HPDE6-E6E7 (cell line): ENCODE measurements around the gene TRAPPC2.
A peak's percentile ranks its signal among the peaks of the same experiment; 100 is the strongest.
"Not testable (repeated sequence)": the region's sequence is repeated elsewhere in the genome, so short reads cannot be mapped to it uniquely, and the experiment has no call there.

Experiments
- DNase-seq: peaks from one replicate; pipeline ENCODE4 v3.0.0; 2011; ENCODE audit warnings: missing footprints; ENCODE audit errors: extremely low spot score

The TRAPPC2 gene

DNA sequence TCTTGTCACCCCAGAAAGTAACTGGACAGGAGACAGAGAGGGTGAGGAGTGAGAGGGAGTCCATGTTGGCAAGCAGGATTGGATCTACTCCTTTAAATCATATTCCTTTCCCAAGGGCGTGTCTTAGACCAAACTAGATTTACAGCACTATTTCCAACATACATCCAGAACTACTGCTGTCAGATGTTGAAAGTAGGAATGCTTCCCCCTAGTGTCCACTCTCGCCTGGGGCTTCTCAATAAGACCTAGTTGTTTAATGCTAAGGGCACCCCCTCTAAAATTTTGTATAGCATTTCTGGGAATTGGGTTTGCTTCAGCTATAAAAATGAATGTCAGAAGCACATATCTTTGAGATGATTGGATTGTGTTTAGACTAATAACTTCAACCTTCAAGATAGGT, 13.4 kb upstream of the TRAPPC2 start:
- DNase-seq: peak; percentile 16

DNA sequence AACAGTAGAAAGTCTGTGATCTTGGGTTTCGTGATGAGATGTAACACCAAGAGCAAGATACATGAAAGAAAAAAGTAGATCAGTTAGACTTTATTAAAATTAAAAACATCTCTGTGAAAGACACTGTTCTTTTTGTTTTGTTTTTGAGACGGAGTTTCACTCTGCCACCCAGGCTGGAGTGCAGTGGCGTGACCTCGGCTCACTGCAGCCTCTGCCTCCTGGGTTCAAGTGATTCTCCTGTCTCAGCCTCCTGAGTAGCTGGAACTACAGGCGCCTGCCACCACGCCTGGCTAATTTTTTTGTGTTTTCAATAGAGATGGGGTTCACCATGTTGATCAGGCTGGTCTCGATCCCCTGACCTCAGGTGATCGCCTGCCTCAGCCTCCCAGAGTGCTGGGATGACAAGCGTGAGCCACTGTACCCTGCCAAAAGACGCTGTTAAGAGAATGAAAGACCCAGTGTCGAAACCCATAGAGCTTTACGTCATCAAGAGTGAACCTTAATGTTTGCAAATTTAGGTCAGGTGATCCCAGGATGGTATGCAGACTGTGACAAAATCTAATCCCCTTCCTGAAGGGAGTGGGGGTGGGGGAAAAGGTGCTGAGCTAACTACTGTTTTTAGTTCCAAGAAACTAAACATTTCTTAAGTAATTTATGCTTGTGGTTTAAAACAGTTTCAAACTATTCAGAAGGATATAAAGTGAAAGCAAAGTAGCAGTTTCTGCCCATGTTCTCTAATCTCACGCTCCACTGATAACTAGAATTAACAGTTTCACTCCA, 8.2 kb upstream of the TRAPPC2 start:
- DNase-seq: no peak

DNA sequence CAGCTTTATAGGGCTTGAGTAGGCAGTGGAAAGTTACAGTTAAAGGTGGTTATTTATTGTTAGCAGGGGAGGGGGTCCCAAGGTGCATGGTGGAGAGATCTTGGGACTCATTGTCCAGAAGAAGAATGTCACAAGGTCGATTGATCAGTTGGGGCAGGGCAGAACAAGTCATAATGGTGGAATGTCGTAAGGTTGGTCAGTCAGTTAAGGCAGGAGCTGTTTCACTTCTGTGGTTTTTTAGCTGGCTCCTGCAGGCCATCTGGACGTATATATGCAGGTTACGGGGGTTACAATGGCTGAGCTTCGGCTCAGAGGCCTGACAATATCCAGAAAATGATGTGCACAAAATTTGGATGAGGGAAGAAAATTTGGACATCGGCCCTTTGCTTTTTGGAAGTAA, 7.3 kb upstream of the TRAPPC2 start:
- no peak for DNase-seq

DNA sequence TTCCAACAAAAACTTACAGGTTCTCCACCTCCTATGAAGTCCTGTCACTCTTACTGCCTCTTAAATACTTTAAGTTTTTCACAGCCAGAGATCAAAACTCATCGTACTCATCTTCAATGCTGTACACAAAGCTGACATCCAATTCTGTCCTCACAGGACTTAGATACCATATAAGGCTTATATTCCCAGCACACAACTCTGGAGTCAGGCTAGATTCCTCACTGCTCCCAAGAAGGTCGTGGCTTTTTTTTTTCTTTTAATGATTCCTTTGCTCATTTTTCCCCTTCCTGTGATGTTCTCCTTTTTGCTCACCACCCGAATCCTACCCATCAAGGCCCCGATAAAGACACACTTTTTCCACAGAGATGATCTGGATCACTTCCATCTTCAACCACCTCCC, 914 bp downstream of the TRAPPC2 start:
- no peak for DNase-seq

DNA sequence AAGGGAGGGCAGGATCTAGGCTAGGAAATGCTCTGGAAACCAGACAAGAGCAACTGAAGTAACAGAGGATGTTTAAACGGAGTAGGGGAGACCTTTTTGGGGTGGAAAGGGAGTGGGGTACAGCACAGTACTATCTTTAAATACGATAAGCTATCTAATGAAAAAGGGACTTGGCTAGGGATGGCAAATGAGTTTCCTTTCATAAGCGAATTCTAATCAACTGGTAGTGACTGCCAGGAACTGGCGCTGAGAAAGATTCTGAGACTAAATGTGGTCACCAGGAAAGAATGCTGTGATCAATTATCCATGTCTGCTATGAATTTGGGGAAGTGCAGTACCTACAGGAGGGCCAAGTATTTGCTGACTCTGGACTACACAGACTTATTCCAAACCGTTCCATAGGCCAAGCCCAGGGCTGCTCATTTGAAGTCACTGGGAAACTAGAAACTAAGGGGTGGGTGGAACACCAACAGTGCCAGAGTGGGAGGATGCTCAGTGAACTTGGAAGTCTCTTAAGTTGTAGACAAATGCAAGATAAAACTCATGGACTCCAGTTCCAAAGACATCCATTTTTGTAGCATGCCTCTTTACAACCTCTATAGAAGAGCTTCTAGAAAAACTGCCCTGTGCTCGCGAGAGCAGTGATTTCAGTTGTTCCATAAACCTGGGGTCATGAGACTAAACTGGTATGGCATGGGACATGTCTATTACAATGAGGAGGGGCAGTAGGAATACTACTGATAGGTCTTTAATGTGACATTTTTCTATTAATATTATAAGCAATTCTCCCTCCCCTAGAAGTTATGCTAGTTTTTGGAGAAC, 2.0 kb downstream of the TRAPPC2 start:
- DNase-seq: no peak

DNA sequence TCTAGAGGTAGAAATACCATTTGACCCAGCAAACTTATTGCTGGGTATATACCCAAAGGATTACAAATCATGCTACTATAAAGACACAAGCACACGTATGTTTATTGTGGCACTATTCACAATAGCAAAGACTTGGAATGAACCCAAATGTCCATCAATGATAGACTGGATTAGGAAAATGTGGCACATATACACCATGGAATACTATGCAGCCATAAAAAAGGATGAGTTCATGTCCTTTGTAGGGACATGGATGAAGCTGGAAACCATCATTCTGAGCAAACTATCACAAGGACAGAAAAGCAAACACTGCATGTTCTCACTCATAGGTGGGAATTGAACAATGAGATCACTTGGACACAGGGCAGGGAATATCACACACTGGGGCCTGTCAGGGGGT, 3.9 kb downstream of the TRAPPC2 start:
- DNase-seq: not testable (repeated sequence)

DNA sequence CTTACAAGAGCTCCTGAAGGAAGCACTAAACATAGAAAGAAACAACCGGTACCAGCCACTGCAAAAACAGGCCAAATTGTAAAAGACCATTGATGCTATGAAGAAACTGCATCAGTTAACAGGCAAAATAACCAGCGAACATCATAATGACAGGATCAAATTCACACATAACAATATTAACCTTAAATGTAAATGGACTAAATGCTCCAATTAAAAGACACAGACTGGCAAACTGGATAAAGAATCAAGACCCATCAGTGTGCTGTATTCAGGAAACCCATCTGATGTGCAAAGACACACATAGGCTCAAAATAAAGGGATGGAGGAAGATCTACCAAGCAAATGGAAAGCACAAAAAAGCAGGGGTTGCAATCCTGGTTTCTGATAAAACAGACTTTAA, 7.8 kb downstream of the TRAPPC2 start:
- not testable (repeated sequence) for DNase-seq

DNA sequence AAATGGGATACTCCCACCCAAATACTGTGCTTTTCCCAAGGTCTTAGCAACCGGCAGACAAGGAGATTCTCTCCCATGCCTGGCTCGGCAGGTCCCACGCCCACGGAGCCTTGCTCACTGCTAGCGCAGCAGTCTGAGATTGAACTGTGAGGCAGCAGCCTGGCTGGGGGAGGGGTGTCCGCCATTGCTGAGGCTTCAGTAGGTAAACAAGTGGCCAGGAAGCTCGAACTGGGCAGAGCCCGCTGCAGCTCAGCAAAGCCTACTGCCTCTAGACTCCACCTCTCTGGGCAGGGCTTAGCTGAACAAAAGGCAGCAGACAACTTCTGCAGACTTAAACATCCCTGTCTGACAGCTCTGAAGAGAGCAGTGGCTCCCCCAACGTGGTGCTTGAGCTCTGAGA, 9.5 kb downstream of the TRAPPC2 start:
- DNase-seq: not testable (repeated sequence)

DNA sequence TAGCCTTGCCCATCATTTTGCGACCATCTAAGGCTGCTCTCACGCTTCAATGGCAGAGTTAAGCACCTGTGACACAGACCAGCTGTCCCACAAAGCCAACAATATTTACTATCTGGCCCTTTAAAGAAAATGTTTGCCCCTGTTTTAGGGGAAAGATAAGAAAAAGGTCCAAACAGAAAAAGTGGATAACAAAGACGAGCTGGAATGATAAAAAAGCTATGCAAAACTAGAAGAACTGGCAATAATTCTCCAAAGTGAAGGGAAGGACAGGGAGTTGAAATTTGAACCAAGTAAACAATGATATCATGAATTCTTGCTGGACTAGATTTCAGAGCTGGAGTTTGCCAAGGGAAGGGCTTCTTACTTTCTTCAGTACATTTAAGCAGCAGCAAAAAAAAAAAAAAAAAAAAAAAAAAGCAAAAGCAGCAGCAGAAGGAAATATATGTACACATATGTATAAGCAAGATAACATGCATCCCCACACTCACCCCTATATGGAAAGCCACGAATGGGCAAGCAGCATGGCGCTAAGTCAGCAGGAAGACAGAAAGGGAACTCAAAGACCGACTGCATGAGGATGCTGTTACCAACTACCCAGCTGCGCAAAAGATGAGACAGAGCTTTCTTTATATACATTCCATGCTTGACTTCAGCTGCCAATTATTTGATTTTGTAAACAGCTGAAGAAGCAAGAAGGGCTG, 12.5 kb downstream of the TRAPPC2 start:
- DNase-seq: no peak

DNA sequence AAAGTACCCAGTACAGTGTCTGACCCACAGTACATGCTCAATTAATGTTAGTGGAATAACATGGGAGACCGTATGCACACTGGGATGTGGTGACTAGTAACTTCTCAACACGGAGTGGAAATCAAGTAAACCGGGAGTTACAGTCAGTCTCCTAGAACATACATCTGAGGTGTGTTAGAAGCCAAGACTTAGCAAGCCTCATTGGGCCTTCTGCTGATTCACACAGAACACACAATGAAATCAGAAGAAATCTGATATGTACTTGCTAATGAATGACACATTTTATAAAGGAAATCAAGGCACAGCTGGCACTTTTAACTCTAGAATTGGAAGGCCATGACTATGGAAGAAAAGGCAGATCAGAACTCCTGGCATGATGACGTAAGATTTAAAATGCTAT, 13.0 kb downstream of the TRAPPC2 start:
- no peak for DNase-seq

DNA sequence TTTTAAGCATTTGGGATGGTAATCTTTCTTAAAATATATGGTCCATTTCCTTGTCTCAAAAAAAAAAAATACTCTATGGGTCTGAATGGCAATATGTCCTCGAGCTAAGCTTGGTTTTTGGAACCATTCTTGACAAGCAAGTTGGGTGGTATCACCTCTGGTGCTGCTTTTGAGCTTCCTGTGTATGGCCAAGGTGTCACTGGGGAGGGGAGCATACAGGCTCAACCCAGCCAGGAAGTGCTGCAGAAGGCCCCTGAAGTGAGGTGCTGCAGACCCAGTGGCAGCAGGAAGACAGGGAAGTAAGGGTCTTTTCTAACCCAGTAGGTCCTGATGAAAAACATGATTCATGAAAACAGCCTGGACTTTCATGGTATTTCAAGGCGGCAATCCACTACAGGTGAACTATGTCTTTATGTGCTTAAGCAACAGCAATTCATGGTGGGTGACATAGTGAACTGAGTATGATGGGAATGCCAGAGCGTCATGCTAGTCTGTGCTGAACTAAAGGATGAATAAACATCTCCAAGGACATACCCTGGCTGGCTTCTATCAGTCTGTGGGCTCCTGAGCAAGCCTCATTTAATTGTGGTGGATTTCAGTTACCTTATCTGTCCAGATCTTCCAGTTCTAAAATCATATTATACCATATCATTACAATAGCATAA, 15.1 kb downstream of the TRAPPC2 start:
- no peak for DNase-seq

DNA sequence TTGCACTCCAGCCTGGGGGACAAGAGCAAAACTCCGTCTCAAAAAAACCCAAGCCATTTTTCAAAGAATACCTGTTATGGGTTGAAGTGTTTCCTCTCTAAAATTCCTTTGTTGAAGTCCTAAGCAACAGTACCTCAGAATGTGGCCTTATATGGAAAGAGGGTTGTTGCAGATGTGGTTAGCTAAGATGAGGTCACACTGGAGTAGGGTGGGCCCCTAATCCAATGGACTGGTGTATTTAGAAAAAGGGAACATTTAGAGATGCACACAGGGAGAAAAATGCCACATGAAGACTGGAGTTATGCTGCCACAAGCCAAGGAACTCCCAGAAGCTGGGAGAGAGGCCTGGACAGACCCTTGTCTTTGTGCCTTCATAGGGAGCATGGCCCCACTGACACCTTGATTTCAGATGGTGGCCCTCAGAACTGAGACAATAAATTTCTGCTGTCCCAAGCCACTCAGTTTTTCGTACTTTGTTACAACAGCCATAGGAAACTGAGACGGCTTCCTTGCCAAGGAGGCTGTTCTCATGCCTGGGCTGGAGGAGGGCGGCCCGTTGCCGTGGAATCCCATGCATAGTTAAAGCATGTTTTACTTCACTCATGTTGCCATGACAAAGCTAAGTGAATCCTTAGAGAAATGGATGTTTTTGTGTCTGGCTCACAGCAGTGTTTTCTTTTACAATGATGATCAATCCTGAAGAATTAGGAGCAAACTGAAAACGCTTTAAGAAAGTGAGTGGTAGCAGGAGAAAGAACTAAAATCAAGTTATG, 16.5 kb downstream of the TRAPPC2 start:
- DNase-seq: no peak

DNA sequence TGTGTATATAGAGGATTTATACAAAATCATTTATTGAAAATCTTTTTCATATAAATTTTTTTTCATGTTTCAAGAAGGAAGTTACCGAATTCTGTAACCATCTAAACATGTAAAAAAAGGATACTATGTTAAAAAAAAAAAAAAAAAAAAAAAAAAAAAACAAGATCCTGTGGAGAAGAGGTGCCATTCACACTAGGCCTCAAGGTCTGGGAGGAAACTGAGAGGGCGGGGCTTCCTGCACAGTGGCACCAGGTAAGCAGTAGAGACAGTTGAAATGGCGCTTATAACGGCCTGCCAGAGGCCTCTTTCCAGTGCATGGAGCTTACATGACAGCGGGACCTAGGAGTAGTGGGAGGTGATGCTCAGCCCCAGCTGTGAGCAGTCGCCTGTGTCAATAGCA, 17.5 kb downstream of the TRAPPC2 start:
- no peak for DNase-seq

DNA sequence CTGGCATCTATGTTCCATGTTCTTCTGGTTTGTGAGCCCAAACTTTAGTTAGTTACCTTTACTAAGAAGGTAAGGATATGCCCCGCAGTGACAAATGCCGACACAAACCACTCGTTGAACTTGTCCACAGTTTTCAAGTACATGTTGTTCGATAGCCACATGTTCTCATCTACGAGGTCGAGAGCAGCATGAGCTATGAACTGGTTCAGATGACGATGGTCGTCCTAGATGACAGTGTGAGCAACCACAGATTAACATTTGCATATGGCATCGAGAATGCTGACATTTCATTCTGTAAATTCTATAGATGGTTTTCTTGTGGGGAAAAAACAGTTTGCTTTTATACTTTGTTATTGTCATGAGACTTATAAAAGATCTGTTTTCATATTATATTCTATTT, 18.0 kb downstream of the TRAPPC2 start:
- DNase-seq: no peak

DNA sequence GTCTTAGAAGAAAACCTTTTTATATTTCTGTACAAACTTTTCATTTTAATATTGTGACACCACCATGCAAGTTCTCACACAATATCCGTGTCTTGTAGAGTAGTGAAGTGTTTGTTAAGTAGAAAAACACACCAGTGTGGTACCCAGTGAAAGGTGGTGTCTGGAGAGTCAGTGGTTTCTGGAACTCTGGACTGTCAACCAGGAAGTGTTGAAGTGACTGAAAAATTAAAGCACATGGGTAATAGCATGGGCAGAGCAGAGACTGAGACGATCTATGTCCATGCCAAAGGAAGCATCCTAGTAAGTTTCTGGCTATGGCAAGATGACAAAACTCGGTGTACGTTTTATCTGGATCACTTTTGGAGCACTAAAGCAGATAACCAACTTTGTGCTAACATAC, 23.3 kb downstream of the TRAPPC2 start:
- DNase-seq: no peak

DNA sequence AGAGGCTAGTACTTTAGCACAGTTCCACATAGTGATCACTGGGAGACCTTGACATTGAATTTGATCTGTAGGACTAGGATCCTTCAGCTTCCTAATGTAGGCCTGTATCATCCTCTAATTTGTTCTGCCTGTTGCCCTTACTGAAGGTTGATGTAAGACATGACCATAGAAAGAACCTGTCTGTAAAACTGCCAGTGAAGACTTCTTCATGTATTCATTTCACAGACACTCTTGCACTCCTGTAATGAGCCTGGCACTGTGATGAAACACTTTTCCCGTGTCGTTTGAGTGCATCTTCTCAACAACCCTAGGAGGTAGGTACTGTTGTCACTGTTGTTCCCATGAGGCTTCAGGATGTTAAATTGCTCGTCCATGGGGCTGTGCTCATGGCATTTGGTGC, 30.8 kb downstream of the TRAPPC2 start:
- DNase-seq: no peak

DNA sequence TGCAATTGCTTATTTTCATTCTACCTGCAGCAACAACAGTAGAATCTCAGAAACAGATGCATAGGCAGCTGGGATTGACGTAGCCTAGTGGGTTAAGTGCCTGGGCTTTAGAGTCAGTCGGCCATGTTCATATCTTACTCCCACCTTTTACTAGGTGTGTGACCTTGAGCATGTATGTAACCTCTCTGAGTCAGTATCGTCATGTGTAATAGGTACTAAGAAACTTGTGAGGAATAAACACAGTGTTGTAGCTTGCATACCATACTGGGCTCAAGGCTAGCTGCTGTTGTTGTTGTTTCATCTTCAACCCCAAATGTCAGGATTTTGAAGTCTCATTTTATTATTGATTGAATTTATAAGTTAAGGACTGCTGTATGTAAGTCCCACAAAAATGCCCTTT, 31.3 kb downstream of the TRAPPC2 start:
- DNase-seq: no peak

DNA sequence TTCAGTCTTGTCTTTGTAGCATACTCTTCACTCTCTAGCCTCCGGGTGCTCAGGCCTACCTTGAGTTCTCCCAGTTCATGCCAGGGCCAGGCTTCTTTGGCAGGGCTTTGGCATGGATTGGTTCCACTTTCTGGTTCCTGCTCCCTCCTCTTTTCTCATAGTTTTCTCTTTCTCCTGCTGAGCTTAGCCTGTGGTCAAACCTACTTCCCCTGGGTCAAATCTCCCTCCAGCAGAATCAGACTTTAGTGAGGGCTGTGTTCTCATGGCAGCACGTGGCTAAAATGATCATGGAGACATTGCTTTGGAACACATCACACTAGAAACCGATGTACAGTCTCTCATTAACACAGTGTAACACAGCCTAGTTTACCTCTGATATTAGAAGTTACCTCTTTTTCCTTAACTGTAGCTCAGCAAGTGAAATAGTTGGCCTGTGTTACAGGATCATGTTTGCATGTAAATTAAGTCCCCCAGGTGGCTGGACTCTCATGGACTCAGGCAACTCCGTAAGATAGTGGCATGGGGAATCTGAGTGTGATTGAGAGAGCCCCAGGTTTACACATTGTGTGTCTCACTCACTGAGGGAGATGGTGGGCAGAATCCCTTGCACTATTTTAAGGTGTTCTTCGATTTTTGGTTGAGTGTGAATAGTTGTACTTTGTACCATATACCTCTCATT, 32.2 kb downstream of the TRAPPC2 start:
- no peak for DNase-seq

DNA sequence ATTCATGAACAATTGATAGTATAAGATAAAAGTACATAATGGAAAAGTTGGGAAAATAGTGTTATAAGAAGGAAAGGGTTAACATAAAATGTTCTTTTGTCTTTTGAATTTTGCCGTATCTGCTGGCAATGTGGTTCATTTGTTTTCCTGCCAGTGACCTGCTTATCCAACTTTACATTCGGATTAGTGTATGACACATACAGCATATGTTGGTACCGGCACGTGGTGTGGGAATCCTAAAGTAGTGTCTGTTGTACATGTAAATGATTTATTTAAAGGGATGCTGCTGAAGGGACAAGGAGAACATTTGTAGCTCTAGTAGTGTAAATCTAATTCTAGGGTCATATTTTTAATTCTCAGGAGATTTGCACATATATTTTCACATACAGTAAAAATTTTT, 34.0 kb downstream of the TRAPPC2 start:
- no peak for DNase-seq

DNA sequence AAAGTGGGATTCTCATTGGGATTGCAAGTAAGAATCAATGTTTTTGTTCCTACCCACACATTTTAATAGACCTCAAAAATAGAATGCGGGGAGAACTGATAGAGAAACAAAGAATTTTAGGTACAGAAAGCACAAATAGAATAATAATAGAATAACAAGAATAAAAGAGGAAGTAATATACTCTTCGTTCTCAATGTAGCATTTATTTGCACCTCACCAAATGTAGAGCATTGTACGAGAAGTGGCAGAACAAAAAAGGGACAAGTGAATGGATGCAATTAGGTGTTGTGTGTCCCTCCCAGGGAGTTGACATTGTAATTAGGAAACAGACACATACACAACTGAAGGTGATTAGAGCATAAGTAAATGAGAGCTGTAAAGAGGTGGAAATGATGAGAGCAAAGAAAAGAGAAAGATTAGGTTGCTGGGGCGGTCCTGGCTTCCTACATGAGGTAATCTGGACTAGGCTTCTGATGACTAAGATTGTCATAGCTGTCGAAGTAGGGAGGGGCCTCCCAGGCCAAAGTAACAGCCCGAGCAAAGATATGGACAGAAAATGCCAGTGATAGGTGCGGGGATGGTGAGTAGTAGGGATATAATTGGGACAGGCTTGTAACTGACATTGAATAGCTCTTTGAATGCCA, 35.1 kb downstream of the TRAPPC2 start:
- DNase-seq: peak; percentile 58
